B cell (primary cell): Measurements from ENCODE around the gene DENND5B. TPM values are rescaled to one million over a fixed set of nuclear protein-coding genes. Genes with fewer than 3 reads are reported as not detected.

ENCODE experiments used
- ATAC-seq: fragments of 200-7000 bp; cut with Tn5 transposase; one replicate; pipeline ENCODE4 v1.10.0; 2021; ENCODE audit warnings: low read depth, mild to moderate bottlenecking, moderate number of reproducible peaks, moderate library complexity
- CTCF ChIA-PET: fragments of 350-600 bp; sonication (Branson Sonifier 250); formaldehyde crosslinking; loops from one replicate; lab custom pipeline; 2021; ENCODE audit warnings: antibody characterized with exemption, inconsistent platforms; lab: Charles Lee
- POLR2A ChIA-PET: fragments of 350-600 bp; sonication (Branson Sonifier 250); formaldehyde crosslinking; loops from one replicate; lab custom pipeline; 2021; ENCODE audit warnings: antibody characterized with exemption; lab: Charles Lee
- DNase-seq: peaks from one replicate; pipeline ENCODE4 v3.0.0; 2013
- H2AFZ ChIP-seq: 2 replicates; pipeline ENCODE4 v1.6.1; 2012; ENCODE audit warnings: mild to moderate bottlenecking, low read depth, low read length; ENCODE audit not compliant: insufficient read depth, poor library complexity, severe bottlenecking
- H3K27ac ChIP-seq, 2 donors: 1 replicate in 1 of 2; 2 replicates in 1 of 2; pipeline ENCODE4 v1.5.1; 2012 to 2013; ENCODE audit warnings: low read length in 2 of 2, mild to moderate bottlenecking in 2 of 2, moderate library complexity in 1 of 2
- H3K27me3 ChIP-seq, 4 experiments: fragments of 200-600 bp in 1 of 4; sonication (generic) in 1 of 4; replicated peaks in 1 of 4; 1 replicate in 2 of 4; 2 replicates in 2 of 4; pipeline versions ENCODE4 v1.6.1 to v1.7.0; 2013 to 2016; ENCODE audit warnings: low read length in 3 of 4, mild to moderate bottlenecking in 2 of 4, mixed read lengths in 1 of 4, moderate library complexity in 1 of 4; ENCODE audit not compliant: insufficient read depth in 4 of 4, control insufficient read depth in 3 of 4; ENCODE audit errors: control extremely low read depth in 1 of 4
- H3K36me3 ChIP-seq, 2 experiments: replicated peaks in 1 of 2; 1 replicate in 1 of 2; 2 replicates in 1 of 2; pipeline versions ENCODE4 v1.6.1 to v1.7.1; 2013; ENCODE audit warnings: low read length in 1 of 2; ENCODE audit not compliant: insufficient read depth in 2 of 2, control insufficient read depth in 1 of 2; ENCODE audit errors: control extremely low read depth in 1 of 2, extremely low read depth in 1 of 2
- H3K4me1 ChIP-seq, 2 donors: fragments of 200-600 bp in 1 of 2; sonication (generic) in 1 of 2; 1 replicate in 1 of 2; 2 replicates in 1 of 2; pipeline versions ENCODE4 v1.5.1 to v1.6.1; 2013 to 2017; ENCODE audit warnings: low read length in 2 of 2; ENCODE audit not compliant: control insufficient read depth in 2 of 2, insufficient read depth in 2 of 2
- H3K4me2 ChIP-seq: replicated peaks from 2 replicates; pipeline ENCODE3; 2012; ENCODE audit warnings: mild to moderate bottlenecking, low read depth, low read length; ENCODE audit not compliant: poor library complexity, severe bottlenecking
- H3K4me3 ChIP-seq, 5 experiments: fragments of 200-600 bp in 1 of 5; sonication (generic) in 1 of 5; 1 replicate in 3 of 5; 2 replicates in 2 of 5; pipeline versions ENCODE4 v1.5.1 to v1.7.0; 2011 to 2016; ENCODE audit warnings: low read length in 4 of 5, mild to moderate bottlenecking in 4 of 5, low read depth in 2 of 5, control low read depth in 1 of 5, moderate library complexity in 1 of 5; ENCODE audit not compliant: insufficient read depth in 1 of 5; ENCODE audit errors: control extremely low read depth in 1 of 5, extremely low read depth in 1 of 5
- H3K79me2 ChIP-seq: fragments of 200-600 bp; sonication (generic); one replicate; pipeline ENCODE4 v1.6.0; 2016; ENCODE audit warnings: low read length; ENCODE audit not compliant: control insufficient read depth, insufficient read depth
- H3K9ac ChIP-seq: fragments of 200-600 bp; sonication (generic); 2 replicates; pipeline ENCODE4 v1.6.1; 2017; ENCODE audit warnings: mild to moderate bottlenecking, low read length, moderate library complexity
- H3K9me3 ChIP-seq, 3 donors: one replicate each; pipeline versions ENCODE4 v1.6.1 to v1.7.1; 2013; ENCODE audit warnings: low read length in 2 of 3; ENCODE audit not compliant: control insufficient read depth in 2 of 3, insufficient read depth in 1 of 3; ENCODE audit errors: control extremely low read depth in 1 of 3
- H4K20me1 ChIP-seq: 2 replicates; pipeline ENCODE4 v1.6.0; 2012; ENCODE audit warnings: mild to moderate bottlenecking, low read length; ENCODE audit not compliant: insufficient read depth, control insufficient read depth, poor library complexity, severe bottlenecking
- H3K27ac Mint-ChIP-seq: one replicate; pipeline ENCODE4 v1.8.0; 2021; ENCODE audit warnings: mixed read lengths
- H3K27me3 Mint-ChIP-seq: one replicate; pipeline ENCODE4 v1.8.0; 2021; ENCODE audit warnings: mixed read lengths
- H3K4me1 Mint-ChIP-seq: one replicate; pipeline ENCODE4 v1.8.0; 2021; ENCODE audit warnings: mixed read lengths
- H3K4me3 Mint-ChIP-seq: one replicate; pipeline ENCODE4 v1.8.0; 2021; ENCODE audit warnings: mixed read lengths
- H3K9me3 Mint-ChIP-seq: one replicate; pipeline ENCODE4 v1.8.0; 2022; ENCODE audit warnings: mixed read lengths; ENCODE audit not compliant: insufficient read depth
- CTCF ChIP-seq: fragments of 200-600 bp; IDR thresholded peaks from one replicate; pipeline ENCODE4 v1.8.0; 2022; ENCODE audit warnings: antibody characterized with exemption, mild to moderate bottlenecking
- EZH2 ChIP-seq: IDR thresholded peaks from 2 replicates; pipeline ENCODE4 v1.6.1; 2012; ENCODE audit warnings: borderline replicate concordance, low read depth, mild to moderate bottlenecking, moderate library complexity, low read length; ENCODE audit not compliant: insufficient read depth, poor library complexity, severe bottlenecking
- WGBS: methylation state at CpG from one replicate; pipeline ENCODE4 v1.1.5; 2013; ENCODE audit warnings: missing lambda C conversion rate; ENCODE audit not compliant: insufficient coverage; 5-methylcytosine and 5-hydroxymethylcytosine counted together
- intact Hi-C: fragments of 100-400 bp; cut with micrococcal nuclease; formaldehyde crosslinking; loops from one replicate; pipeline ENCODE4 v1.10.0; 2022
- polyA plus RNA-seq: library from polyadenylated mRNA; depleted of rRNA; stranded (reverse); fragments of >200 nt; gene quantifications from 2 replicates; pipeline ENCODE4 v1.2.3, GENCODE V29; 2012
- total RNA-seq, 2 donors: library from RNA; stranded (reverse); fragments of 120-200 nt in 1 of 2; gene quantifications; 1 replicate in 1 of 2; 2 replicates in 1 of 2; pipeline versions ENCODE4 v1.2.3 to v1.2.4, GENCODE V29; 2013 to 2022

Gene DENND5B
- total and polyA plus RNA-seq, 2 donors (not counting 1 experiment from before 2014, with no cell fraction given), result 18.7 to 55.3 TPM

GRCh38 chr12:31584782-31585181 lies 6.2 kb downstream of the DENND5B start:
- Histone ChIP-seq H2AFZ (no peak overlapping the region), H3K4me2 (peak overlapping the region; percentile 42), H3K9me3 (peaks cover 1 to 27% (median 16%) of the 10 kb centered on the region in 3 donors), H3K9ac (no peak overlapping the region), H3K27ac (peak overlapping the region in 1 of 2 donors; percentile 58), H3K4me3 (no peak overlapping the region), H3K79me2 (peaks cover 99% of the 10 kb centered on the region), H4K20me1 (peaks cover 15% of the 10 kb centered on the region), H3K36me3 (no peaks in the 10 kb centered on the region), H3K27me3 (no peaks in the 10 kb centered on the region), H3K4me1 (peaks cover 43 to 58% of the 10 kb centered on the region in 2 donors)
- DNase-seq (no peak), ATAC-seq (no peak)
- WGBS, result 96% methylated on average over 4 of the region's 6 CpGs
- POLR2A ChIA-PET, result interaction anchor here (0.7 kb wide), 1 partner anchor 24 kb away, joined by 3 read pairs; no protein-coding TSS in a partner anchor
- Mint-ChIP-seq H3K4me1 (peaks cover 64% of the 10 kb centered on the region), H3K9me3 (peaks cover 7% of the 10 kb centered on the region), H3K4me3 (peak overlapping the region; percentile 27), H3K27me3 (no peaks in the 10 kb centered on the region), H3K27ac (peak overlapping the region; percentile 68)
- CTCF ChIA-PET, result interaction anchor here (0.6 to 0.9 kb wide), 2 partner anchors 102 to 182 kb away, joined by 3 to 7 read pairs; no protein-coding TSS in a partner anchor
- TF ChIP-seq EZH2 (no peak), CTCF (no peak)
- intact Hi-C loops, result loop anchor here (10.0 kb wide), 1 partner anchor 50 kb away; no protein-coding TSS in a partner anchor

GRCh38 chr12:31583878-31584277 lies 7.1 kb downstream of the DENND5B start:
- Mint-ChIP-seq H3K27me3 (no peaks in the 10 kb centered on the region), H3K4me3 (no peak overlapping the region), H3K27ac (no peak overlapping the region), H3K9me3 (peaks cover 7% of the 10 kb centered on the region), H3K4me1 (peaks cover 59% of the 10 kb centered on the region)
- DNase-seq (no peak), ATAC-seq (no peak)
- no CpG with 5 or more reads among the region's 2 CpGs for WGBS
- Histone ChIP-seq H3K4me2 (no peak overlapping the region), H3K9ac (no peak overlapping the region), H3K79me2 (peaks cover 98% of the 10 kb centered on the region), H3K36me3 (no peaks in the 10 kb centered on the region), H3K4me3 (no peak overlapping the region), H3K9me3 (peaks cover 1 to 27% (median 16%) of the 10 kb centered on the region in 3 donors), H4K20me1 (peaks cover 15% of the 10 kb centered on the region), H2AFZ (no peak overlapping the region), H3K27ac (no peak overlapping the region), H3K27me3 (no peaks in the 10 kb centered on the region), H3K4me1 (peaks cover 39 to 52% of the 10 kb centered on the region in 2 donors)
- intact Hi-C loops, result loop anchor here (10.0 kb wide), 1 partner anchor 49 kb away; no protein-coding TSS in a partner anchor
- CTCF ChIA-PET, result interaction anchor here (0.6 to 1.5 kb wide), 3 partner anchors 11 to 858 kb away, joined by 3 to 4 read pairs (median 4); no protein-coding TSS in a partner anchor
- POLR2A ChIA-PET, result no interaction called here
- no peak for TF ChIP-seq CTCF
- no peak for TF ChIP-seq EZH2
